OCI-LY1 (cell line): ENCODE measurements around the gene TREML4.

Experiments used
- H2AFZ ChIP-seq: fragments of 200-600 bp; sonication (generic), shearing (Covaris generic); 2 replicates; pipeline ENCODE4 v1.6.0; 2014; ENCODE audit warnings: antibody characterized with exemption, mild to moderate bottlenecking, low read length
- H3F3A ChIP-seq: fragments of 200-600 bp; sonication (generic), shearing (Covaris generic); 2 replicates; pipeline ENCODE4 v1.6.0; 2014; ENCODE audit warnings: mild to moderate bottlenecking, antibody characterized with exemption, low read length, moderate library complexity; ENCODE audit not compliant: insufficient read depth
- H3K27ac ChIP-seq: fragments of 200-600 bp; sonication (generic); 2 replicates; pipeline ENCODE4 v1.5.1; 2014; ENCODE audit warnings: low read length, mixed run types, mild to moderate bottlenecking, low read depth; ENCODE audit not compliant: poor library complexity, severe bottlenecking
- H3K27me3 ChIP-seq: fragments of 200-600 bp; sonication (generic); 2 replicates; pipeline ENCODE4 v1.6.0; 2014; ENCODE audit warnings: antibody characterized with exemption, mild to moderate bottlenecking, low read length, moderate library complexity; ENCODE audit not compliant: insufficient read depth
- H3K36me3 ChIP-seq: fragments of 200-600 bp; sonication (generic); 2 replicates; pipeline ENCODE4 v1.6.1; 2014; ENCODE audit warnings: mild to moderate bottlenecking, antibody characterized with exemption, low read length, moderate library complexity, mixed read lengths; ENCODE audit not compliant: insufficient read depth
- H3K4me1 ChIP-seq: fragments of 200-600 bp; sonication (generic); 2 replicates; pipeline ENCODE4 v1.5.1; 2014; ENCODE audit warnings: mild to moderate bottlenecking, low read length, moderate library complexity; ENCODE audit not compliant: insufficient read depth, severe bottlenecking
- H3K4me2 ChIP-seq: fragments of 200-600 bp; sonication (generic), shearing (Covaris generic); 2 replicates; pipeline ENCODE4 v1.6.1; 2014; ENCODE audit warnings: low read length
- H3K4me3 ChIP-seq: fragments of 200-600 bp; sonication (generic); 2 replicates; pipeline ENCODE4 v1.5.1; 2014; ENCODE audit warnings: low read length, low read depth, mild to moderate bottlenecking, mixed read lengths; ENCODE audit not compliant: poor library complexity, severe bottlenecking
- H3K79me2 ChIP-seq: fragments of 200-600 bp; shearing (Covaris generic); 2 replicates; pipeline ENCODE4 v1.6.1; 2016; ENCODE audit warnings: mixed run types, low read length, mixed read lengths; ENCODE audit not compliant: insufficient read depth
- H3K9ac ChIP-seq: fragments of 200-600 bp; sonication (generic), shearing (Covaris generic); 2 replicates; pipeline ENCODE4 v1.6.1; 2014; ENCODE audit warnings: mild to moderate bottlenecking, low read length, mixed read lengths
- H3K9me2 ChIP-seq: fragments of 200-600 bp; sonication (generic), shearing (Covaris generic); 2 replicates; pipeline ENCODE4 v1.6.1; 2014; ENCODE audit warnings: low read depth, mild to moderate bottlenecking, low read length, mixed read lengths
- H3K9me3 ChIP-seq: fragments of 200-600 bp; shearing (Covaris generic); 2 replicates; pipeline ENCODE4 v1.6.1; 2014; ENCODE audit warnings: low read length, mixed read lengths
- H4K20me1 ChIP-seq: fragments of 200-600 bp; sonication (generic), shearing (Covaris generic); 2 replicates; pipeline ENCODE4 v1.6.0; 2016; ENCODE audit warnings: mild to moderate bottlenecking, low read length; ENCODE audit not compliant: insufficient read depth
- EZH2 ChIP-seq: fragments of 200-600 bp; sonication (generic), shearing (Covaris generic); IDR thresholded peaks from 2 replicates; pipeline ENCODE4 v1.8.0; 2017; ENCODE audit warnings: borderline replicate concordance, mixed run types, mild to moderate bottlenecking, antibody characterized with exemption, low read length, moderate library complexity, mixed read lengths
- TF ChIP-seq, protein P1 (sequence below): fragments of 200-600 bp; sonication (generic), shearing (Covaris generic); IDR thresholded peaks from 2 replicates; pipeline ENCODE4 v1.5.1; 2017; ENCODE audit warnings: mild to moderate bottlenecking, antibody characterized with exemption, low read length, moderate library complexity, mixed read lengths

The TREML4 gene

DNA sequence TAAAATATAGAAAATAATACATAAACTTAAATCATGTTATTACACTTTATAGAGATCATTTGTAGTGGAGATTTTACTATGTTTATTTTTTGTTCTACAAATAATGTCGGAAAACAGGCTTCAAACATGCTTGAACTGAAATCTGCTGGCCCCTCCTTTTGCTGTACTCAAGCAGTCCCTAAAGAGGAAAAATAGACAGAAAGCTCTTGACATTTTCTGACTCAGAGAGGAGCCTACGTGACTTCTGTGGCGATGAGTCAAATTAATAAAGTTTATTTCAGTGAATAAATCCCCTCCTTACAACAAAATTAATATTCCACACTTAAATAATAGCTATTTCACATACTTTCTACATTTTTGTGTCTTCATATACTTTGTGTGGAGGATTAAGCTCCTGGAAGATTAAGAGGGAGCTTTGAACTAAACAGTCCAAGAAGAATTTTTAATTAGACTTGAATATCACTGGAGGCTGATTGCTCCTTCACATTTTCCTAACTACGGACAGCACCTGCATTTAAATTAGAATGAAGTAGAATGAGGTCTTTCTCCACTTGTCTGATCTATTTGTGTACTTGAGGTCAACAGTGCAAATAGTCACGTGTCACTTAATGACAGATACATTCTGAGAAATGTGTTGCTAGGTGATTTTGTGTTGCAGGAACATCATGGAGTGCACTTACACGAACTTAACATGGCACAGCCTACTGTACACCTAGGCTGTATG is 60.0 kb downstream of the TREML4 start:
- no peak overlapping the region for H3K4me2 ChIP-seq
- H3K36me3 ChIP-seq: no peaks in the 10 kb centered on the region
- 0 out of 2 replicates have a peak, but pooled peaks cover 4% of the 10 kb centered on the region for H3K27me3 ChIP-seq
- H3K9me2 ChIP-seq: no peaks in the 10 kb centered on the region
- H3F3A ChIP-seq: no peaks in the 10 kb centered on the region
- H3K9me3 ChIP-seq: no peaks in the 10 kb centered on the region
- H3K9ac ChIP-seq: no peak overlapping the region
- no peak overlapping the region for H2AFZ ChIP-seq
- H3K4me3 ChIP-seq: no peak overlapping the region
- no peaks in the 10 kb centered on the region for H3K4me1 ChIP-seq
- H3K27ac ChIP-seq: no peak overlapping the region
- no peaks in the 10 kb centered on the region for H4K20me1 ChIP-seq
- H3K79me2 ChIP-seq: no peaks in the 10 kb centered on the region
- TF ChIP-seq, protein P1, sequence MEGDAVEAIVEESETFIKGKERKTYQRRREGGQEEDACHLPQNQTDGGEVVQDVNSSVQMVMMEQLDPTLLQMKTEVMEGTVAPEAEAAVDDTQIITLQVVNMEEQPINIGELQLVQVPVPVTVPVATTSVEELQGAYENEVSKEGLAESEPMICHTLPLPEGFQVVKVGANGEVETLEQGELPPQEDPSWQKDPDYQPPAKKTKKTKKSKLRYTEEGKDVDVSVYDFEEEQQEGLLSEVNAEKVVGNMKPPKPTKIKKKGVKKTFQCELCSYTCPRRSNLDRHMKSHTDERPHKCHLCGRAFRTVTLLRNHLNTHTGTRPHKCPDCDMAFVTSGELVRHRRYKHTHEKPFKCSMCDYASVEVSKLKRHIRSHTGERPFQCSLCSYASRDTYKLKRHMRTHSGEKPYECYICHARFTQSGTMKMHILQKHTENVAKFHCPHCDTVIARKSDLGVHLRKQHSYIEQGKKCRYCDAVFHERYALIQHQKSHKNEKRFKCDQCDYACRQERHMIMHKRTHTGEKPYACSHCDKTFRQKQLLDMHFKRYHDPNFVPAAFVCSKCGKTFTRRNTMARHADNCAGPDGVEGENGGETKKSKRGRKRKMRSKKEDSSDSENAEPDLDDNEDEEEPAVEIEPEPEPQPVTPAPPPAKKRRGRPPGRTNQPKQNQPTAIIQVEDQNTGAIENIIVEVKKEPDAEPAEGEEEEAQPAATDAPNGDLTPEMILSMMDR: no peak
- TF ChIP-seq EZH2: no peak
